Loucy (cell line): ENCODE data around the gene NEDD4L.

ENCODE experiments used
- EZH2phosphoT487 ChIP-seq: fragments of 200-600 bp; IDR thresholded peaks from 2 replicates; pipeline ENCODE4 v1.6.1; 2018; ENCODE audit warnings: antibody characterized with exemption, mild to moderate bottlenecking, moderate library complexity, borderline replicate concordance
- TF ChIP-seq, protein P1 (sequence below): fragments of 200-600 bp; sonication (generic); conservative IDR thresholded peaks from 2 replicates; pipeline ENCODE4 v1.5.1; 2014; ENCODE audit warnings: mild to moderate bottlenecking, antibody characterized with exemption, low read length

DNA sequence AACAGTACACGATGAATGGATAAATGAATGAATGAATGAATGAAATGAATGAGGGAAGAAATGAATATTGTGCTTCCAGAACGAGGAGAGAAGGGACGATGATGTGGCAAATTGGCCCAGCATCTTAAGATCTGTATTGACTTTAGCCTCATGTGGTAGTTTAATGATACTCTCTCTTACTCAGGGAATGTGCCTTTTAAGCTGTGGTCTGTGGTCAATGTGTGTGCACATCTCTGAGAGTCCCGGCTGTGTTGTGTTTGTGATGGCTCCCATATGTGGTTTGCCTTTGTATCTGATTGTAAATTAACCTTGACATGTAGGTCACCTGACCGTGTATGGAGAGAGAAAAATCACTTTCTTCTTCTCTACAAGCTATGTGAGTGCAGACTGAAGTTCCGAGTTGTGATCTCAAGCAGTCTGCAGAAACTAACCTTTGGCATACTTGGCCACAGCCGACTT is 91.2 kb downstream of the NEDD4L start:
- TF ChIP-seq, protein P1, sequence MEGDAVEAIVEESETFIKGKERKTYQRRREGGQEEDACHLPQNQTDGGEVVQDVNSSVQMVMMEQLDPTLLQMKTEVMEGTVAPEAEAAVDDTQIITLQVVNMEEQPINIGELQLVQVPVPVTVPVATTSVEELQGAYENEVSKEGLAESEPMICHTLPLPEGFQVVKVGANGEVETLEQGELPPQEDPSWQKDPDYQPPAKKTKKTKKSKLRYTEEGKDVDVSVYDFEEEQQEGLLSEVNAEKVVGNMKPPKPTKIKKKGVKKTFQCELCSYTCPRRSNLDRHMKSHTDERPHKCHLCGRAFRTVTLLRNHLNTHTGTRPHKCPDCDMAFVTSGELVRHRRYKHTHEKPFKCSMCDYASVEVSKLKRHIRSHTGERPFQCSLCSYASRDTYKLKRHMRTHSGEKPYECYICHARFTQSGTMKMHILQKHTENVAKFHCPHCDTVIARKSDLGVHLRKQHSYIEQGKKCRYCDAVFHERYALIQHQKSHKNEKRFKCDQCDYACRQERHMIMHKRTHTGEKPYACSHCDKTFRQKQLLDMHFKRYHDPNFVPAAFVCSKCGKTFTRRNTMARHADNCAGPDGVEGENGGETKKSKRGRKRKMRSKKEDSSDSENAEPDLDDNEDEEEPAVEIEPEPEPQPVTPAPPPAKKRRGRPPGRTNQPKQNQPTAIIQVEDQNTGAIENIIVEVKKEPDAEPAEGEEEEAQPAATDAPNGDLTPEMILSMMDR = no peak
- no peak for TF ChIP-seq EZH2phosphoT487
